ENCODE measurements around the gene LTBR.

DNA sequence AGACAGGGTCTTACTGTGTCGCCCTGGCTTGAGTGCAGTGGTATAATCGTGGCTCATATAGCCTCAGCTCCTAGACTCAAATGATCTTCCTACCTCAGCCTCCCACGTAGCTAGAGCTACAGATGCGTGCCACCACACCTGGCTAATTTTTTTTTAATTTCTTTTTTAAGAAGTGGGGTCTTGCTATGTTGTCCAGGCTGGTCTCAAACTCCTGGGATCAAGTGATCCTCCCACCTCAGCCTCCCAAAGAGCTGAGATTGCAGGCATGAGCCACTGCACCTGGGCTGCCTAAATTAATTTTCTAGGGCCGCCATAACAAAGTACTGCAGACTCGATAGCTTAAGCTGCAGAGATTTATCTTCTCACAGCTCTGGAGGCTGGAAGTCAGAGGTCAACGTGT is 9.1 kb downstream of the LTBR start:
- TF ChIP-seq, protein P1, sequence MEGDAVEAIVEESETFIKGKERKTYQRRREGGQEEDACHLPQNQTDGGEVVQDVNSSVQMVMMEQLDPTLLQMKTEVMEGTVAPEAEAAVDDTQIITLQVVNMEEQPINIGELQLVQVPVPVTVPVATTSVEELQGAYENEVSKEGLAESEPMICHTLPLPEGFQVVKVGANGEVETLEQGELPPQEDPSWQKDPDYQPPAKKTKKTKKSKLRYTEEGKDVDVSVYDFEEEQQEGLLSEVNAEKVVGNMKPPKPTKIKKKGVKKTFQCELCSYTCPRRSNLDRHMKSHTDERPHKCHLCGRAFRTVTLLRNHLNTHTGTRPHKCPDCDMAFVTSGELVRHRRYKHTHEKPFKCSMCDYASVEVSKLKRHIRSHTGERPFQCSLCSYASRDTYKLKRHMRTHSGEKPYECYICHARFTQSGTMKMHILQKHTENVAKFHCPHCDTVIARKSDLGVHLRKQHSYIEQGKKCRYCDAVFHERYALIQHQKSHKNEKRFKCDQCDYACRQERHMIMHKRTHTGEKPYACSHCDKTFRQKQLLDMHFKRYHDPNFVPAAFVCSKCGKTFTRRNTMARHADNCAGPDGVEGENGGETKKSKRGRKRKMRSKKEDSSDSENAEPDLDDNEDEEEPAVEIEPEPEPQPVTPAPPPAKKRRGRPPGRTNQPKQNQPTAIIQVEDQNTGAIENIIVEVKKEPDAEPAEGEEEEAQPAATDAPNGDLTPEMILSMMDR (IDR thresholded peaks at IDR 0.05): no peak
- TF ChIP-seq POLR2A (IDR thresholded peaks at IDR 0.05): no peak

All from adrenal gland (tissue), 5 donors.